Spleen (tissue), 11 donors: Measurements from ENCODE around the gene CTF1. TPM values are rescaled to one million over a fixed set of nuclear protein-coding genes. Genes with fewer than 3 reads are reported as not detected.
"Not testable (repeated sequence)": the region's sequence is repeated elsewhere in the genome, so short reads cannot be mapped to it uniquely, and the experiment has no call there.

ENCODE experiments used
- DNase-seq: peaks from one replicate; pipeline ENCODE4 v3.0.0-alpha.2; 2020
- H3K27ac ChIP-seq, 8 donors: fragments of 200-600 bp; sonication (generic) in 7 of 8; 1 replicate in 4 of 8; 2 replicates in 4 of 8; pipeline versions ENCODE4 v1.5.0 to v1.8.0; 2016 to 2021; ENCODE audit warnings: inconsistent platforms in 4 of 8, mild to moderate bottlenecking in 4 of 8, moderate library complexity in 1 of 8
- H3K27me3 ChIP-seq, 7 donors: fragments of 200-600 bp; sonication (generic) in 6 of 7; replicated peaks in 1 of 7; 1 replicate in 4 of 7; 2 replicates in 3 of 7; pipeline versions ENCODE4 v1.5.0 to v1.8.0; 2016 to 2021; ENCODE audit warnings: inconsistent platforms in 3 of 7, mild to moderate bottlenecking in 1 of 7
- H3K36me3 ChIP-seq, 6 donors: fragments of 200-600 bp; sonication (generic) in 5 of 6; 1 replicate in 4 of 6; 2 replicates in 2 of 6; pipeline versions ENCODE4 v1.5.0 to v1.8.0; 2016 to 2021; ENCODE audit warnings: inconsistent platforms in 2 of 6
- H3K4me1 ChIP-seq, 6 donors: fragments of 200-600 bp; sonication (generic) in 5 of 6; 1 replicate in 3 of 6; 2 replicates in 3 of 6; pipeline versions ENCODE4 v1.5.0 to v1.8.0; 2016 to 2021; ENCODE audit warnings: inconsistent platforms in 3 of 6
- H3K4me3 ChIP-seq, 8 donors: fragments of 200-600 bp; sonication (generic) in 7 of 8; 1 replicate in 4 of 8; 2 replicates in 4 of 8; pipeline versions ENCODE4 v1.5.0 to v1.8.0; 2016 to 2021; ENCODE audit warnings: inconsistent platforms in 4 of 8, mild to moderate bottlenecking in 4 of 8, moderate library complexity in 2 of 8
- H3K9me3 ChIP-seq, 8 donors: fragments of 200-600 bp; sonication (generic) in 7 of 8; 1 replicate in 4 of 8; 2 replicates in 4 of 8; pipeline versions ENCODE4 v1.5.0 to v1.8.0; 2016 to 2021; ENCODE audit warnings: inconsistent platforms in 4 of 8
- POLR2A ChIP-seq, 3 donors: fragments of 450-650 bp; IDR thresholded peaks; one replicate each; pipeline ENCODE4 v1.5.1; 2017; ENCODE audit warnings: antibody characterized with exemption in 3 of 3, mild to moderate bottlenecking in 1 of 3
- POLR2AphosphoS5 ChIP-seq, 3 donors: sonication (generic); formaldehyde crosslinking; IDR thresholded peaks; one replicate each; pipeline ENCODE4 v1.5.1; 2017; ENCODE audit warnings: antibody characterized with exemption in 3 of 3
- WGBS, 5 donors: extraction: QIAGEN DNeasy Blood & Tissue Kit in 3 of 5; methylation state at CpG; one replicate each; pipeline versions ENCODE4 v1.1.5 to v1.1.7; 2013 to 2018; 5-methylcytosine and 5-hydroxymethylcytosine counted together
- intact Hi-C: fragments of 100-400 bp; cut with DNase I; formaldehyde crosslinking; loops from one replicate; pipeline ENCODE4 v1.15.0; 2023; ENCODE audit warnings: low total_unique reads
- polyA plus RNA-seq, 3 donors: library from polyadenylated mRNA; stranded (reverse); fragments of 200-250 nt; gene quantifications; one replicate each; pipeline ENCODE4 v1.2.1, GENCODE V29; 2013
- total RNA-seq, 7 donors: library from RNA; depleted of rRNA in 3 of 7; stranded (reverse); fragments of >200 nt in 3 of 7; fragmentation: NEBNext Ultra II Directional in 4 of 7; extraction: Animal tissue kit (Norgen Biotek cat#: 25700) in 4 of 7; gene quantifications; one replicate each; pipeline versions ENCODE4 v1.1.0 to v1.2.1, GENCODE V29; 2016 to 2021
- TF ChIP-seq, protein P1 (sequence below), 11 experiments: fragments of 200-600 bp in 7 of 11; fragments of 450-650 bp in 4 of 11; sonication (generic) in 4 of 11; IDR thresholded peaks in 8 of 11; conservative IDR thresholded peaks in 3 of 11; 1 replicate in 7 of 11; 2 replicates in 4 of 11; pipeline versions ENCODE4 v1.4.0 to v1.8.0; 2016 to 2021; ENCODE audit warnings: antibody characterized with exemption in 11 of 11, inconsistent platforms in 4 of 11, mild to moderate bottlenecking in 1 of 11
- donor health status: healthy with polysubstance abuse.
- donor health status: DM: no; HTN: no; CAD: no; lungs with moderate emphysema.
- donor health status: DM: no; HTN: no; CAD: no.
- donor health status: Bipolar disorder and iron deficiency.
- donor health status: healthy.
- donor health status: DM: no; HTN: no; CAD: no.
- donor health status: DM: yes; HTN: yes; CAD: no.

CTF1 gene
- total and polyA plus RNA-seq, 10 donors: 0.61 to 3.3 (median 1.3) TPM; not detected in 1

- Histone ChIP-seq H3K27ac (no peak overlapping the region), H3K4me1 (no peaks in the 10 kb centered on the region), H3K36me3 (peaks cover 0 to 6% (median 0%) of the 10 kb centered on the region in 6 donors), H3K9me3 (no peaks in the 10 kb centered on the region), H3K4me3 (no peak overlapping the region), H3K27me3 (no peaks in the 10 kb centered on the region)
- 74 to 95% (median 90%) methylated on average over 3 of the region's 3 CpGs for WGBS, 5 donors
- intact Hi-C loops: no loop called here
- TF ChIP-seq, protein P1, sequence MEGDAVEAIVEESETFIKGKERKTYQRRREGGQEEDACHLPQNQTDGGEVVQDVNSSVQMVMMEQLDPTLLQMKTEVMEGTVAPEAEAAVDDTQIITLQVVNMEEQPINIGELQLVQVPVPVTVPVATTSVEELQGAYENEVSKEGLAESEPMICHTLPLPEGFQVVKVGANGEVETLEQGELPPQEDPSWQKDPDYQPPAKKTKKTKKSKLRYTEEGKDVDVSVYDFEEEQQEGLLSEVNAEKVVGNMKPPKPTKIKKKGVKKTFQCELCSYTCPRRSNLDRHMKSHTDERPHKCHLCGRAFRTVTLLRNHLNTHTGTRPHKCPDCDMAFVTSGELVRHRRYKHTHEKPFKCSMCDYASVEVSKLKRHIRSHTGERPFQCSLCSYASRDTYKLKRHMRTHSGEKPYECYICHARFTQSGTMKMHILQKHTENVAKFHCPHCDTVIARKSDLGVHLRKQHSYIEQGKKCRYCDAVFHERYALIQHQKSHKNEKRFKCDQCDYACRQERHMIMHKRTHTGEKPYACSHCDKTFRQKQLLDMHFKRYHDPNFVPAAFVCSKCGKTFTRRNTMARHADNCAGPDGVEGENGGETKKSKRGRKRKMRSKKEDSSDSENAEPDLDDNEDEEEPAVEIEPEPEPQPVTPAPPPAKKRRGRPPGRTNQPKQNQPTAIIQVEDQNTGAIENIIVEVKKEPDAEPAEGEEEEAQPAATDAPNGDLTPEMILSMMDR (IDR thresholded peaks at IDR 0.05 in 8 of 11, conservative IDR thresholded peaks at IDR 0.05 in 3 of 11): no peak
- TF ChIP-seq POLR2A (IDR thresholded peaks at IDR 0.05) (no peak), POLR2AphosphoS5 (IDR thresholded peaks at IDR 0.05) (no peak)
- no peak for DNase-seq
These were observed 38.3 kb upstream of the CTF1 start for GRCh38 chr16:30858111-30858495.

GRCh38 chr16:30858829-30859423 lies 37.5 kb upstream of the CTF1 start:
- TF ChIP-seq POLR2A (IDR thresholded peaks at IDR 0.05) (no peak), POLR2AphosphoS5 (IDR thresholded peaks at IDR 0.05) (no peak)
- TF ChIP-seq, protein P1 (IDR thresholded peaks at IDR 0.05 in 8 of 11, conservative IDR thresholded peaks at IDR 0.05 in 3 of 11): no peak
- no peak overlapping the region for H3K27ac ChIP-seq
- H3K9me3 ChIP-seq: no peaks in the 10 kb centered on the region
- no peak overlapping the region for H3K4me3 ChIP-seq
- DNase-seq: no peak
- peaks cover 0 to 6% (median 0%) of the 10 kb centered on the region in 6 donors for H3K36me3 ChIP-seq
- WGBS, 5 donors: 73 to 91% (median 78%) methylated on average over 4 of the region's 4 CpGs
- H3K27me3 ChIP-seq: no peaks in the 10 kb centered on the region
- intact Hi-C loops: no loop called here
- H3K4me1 ChIP-seq: no peaks in the 10 kb centered on the region

DNA sequence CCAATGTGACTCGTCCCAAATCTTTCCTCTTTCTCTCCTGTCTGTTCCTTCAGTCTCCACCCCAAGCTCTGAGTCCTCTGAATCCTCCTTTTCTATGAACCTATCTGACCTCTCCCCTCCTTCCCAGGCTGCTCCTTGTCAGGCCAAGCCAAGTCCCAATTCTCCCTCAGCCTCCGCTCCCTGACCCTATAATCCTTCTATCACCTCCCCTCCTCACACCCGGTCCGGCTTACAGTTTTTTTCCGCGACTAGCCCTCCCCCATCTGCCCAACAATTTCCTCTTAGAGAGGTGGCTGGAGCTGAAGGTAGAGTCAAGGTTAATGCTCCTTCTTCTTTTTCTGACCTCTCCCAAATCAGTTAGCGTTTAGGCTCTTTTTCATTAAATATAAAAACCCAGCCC lies 35.7 kb upstream of the CTF1 start:
- H3K4me1 ChIP-seq, H3K36me3 ChIP-seq, DNase-seq, H3K27me3 ChIP-seq, H3K27ac ChIP-seq, intact Hi-C loops, H3K9me3 ChIP-seq, H3K4me3 ChIP-seq: not testable (repeated sequence)
- 73 to 89% (median 76%) methylated on average over 7 of the region's 7 CpGs for WGBS, 5 donors

- 94 to 97% (median 95%) methylated on average over 3 of the region's 3 CpGs for WGBS, 5 donors
- H3K36me3 ChIP-seq, H3K4me1 ChIP-seq, H3K27ac ChIP-seq, H3K4me3 ChIP-seq, H3K9me3 ChIP-seq, H3K27me3 ChIP-seq, intact Hi-C loops, DNase-seq: not testable (repeated sequence)
These were observed 33.2 kb upstream of the CTF1 start for GRCh38 chr16:30863178-30863577.

DNA sequence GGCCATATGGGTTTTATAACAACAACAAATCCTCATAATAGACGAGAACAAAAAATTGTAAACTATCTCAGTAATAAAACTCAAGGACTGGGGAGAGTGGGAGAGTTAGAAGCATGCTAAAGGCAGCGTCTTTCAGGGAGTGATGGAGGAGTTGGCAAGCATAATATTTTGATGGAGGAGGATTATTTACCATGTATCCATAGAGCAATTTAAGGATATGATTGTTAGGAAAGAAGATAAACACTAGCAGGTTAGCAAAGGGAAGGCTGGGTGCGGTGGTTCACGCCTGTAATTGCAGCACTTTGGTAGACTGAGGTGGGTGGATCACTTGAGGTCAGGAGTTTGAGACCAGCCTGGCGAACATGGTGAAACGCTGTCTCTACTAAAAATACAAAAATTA lies 30.4 kb upstream of the CTF1 start:
- no peak overlapping the region for H3K4me3 ChIP-seq
- DNase-seq: no peak
- 67 to 86% (median 74%) methylated on average over 6 of the region's 6 CpGs for WGBS, 5 donors
- TF ChIP-seq, protein P1 (IDR thresholded peaks at IDR 0.05 in 8 of 11, conservative IDR thresholded peaks at IDR 0.05 in 3 of 11): no peak
- no peak for TF ChIP-seq POLR2AphosphoS5 (IDR thresholded peaks at IDR 0.05)
- TF ChIP-seq POLR2A (IDR thresholded peaks at IDR 0.05): no peak
- intact Hi-C loops: no loop called here
- H3K27me3 ChIP-seq: no peaks in the 10 kb centered on the region
- no peaks in the 10 kb centered on the region for H3K36me3 ChIP-seq
- no peaks in the 10 kb centered on the region for H3K9me3 ChIP-seq
- no peaks in the 10 kb centered on the region for H3K4me1 ChIP-seq
- H3K27ac ChIP-seq: no peak overlapping the region
